Suppressor macrophage treated with lipopolysaccharide for 1 hour (primary cell): Measurements from ENCODE around the gene RBBP4.
"Not testable (repeated sequence)": the region's sequence is repeated elsewhere in the genome, so short reads cannot be mapped to it uniquely, and the experiment has no call there.

Experiments used
- DNase-seq, 3 donors: peaks; one replicate each; pipeline ENCODE4 v3.0.0-alpha.2; 2020 to 2022

RBBP4 gene

GRCh38 chr1:32650752-32651460 lies at the start of gene RBBP4:
TSS of gene RBBP4 (plus strand) at chr1:32651208. CDS start at chr1:32651307, 99 bp downstream.
- DNase-seq, result peak; percentile 98 to 100 (median 100)

GRCh38 chr1:32605711-32606424 lies 45.1 kb upstream of the RBBP4 start:
- no peak for DNase-seq

GRCh38 chr1:32606565-32607371 lies 44.2 kb upstream of the RBBP4 start:
- peak in 2 of 3 donors; percentile 42 to 58 for DNase-seq

DNA sequence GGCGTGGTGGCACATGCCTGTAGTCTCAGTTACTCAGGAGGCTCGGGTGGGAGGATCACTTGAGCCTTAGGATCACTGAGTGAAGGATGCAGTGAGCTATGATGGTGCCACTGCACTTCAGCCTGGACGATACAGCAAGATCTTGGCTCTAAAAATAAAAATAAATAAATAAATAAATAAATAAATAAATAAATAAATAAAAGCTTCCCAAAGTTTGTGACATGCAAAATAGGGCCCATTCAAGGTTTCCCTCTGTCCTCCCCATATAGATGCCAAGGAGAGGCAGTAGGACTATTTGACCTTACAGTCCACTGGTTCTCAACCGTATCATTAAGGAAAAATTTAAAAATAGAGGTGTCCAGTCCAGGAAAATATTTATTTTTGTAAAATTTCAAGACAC lies 41.8 kb upstream of the RBBP4 start:
- DNase-seq, result no peak

GRCh38 chr1:32611859-32612188 lies 39.2 kb upstream of the RBBP4 start:
- DNase-seq, result no peak

- DNase-seq, result peak; percentile 92 to 97 (median 94)
Observed at GRCh38 chr1:32612189-32612881, 38.7 kb upstream of the RBBP4 start.

- peak in 1 of 3 donors; percentile 12 for DNase-seq
Observed at GRCh38 chr1:32613472-32613871, 37.5 kb upstream of the RBBP4 start.

DNA sequence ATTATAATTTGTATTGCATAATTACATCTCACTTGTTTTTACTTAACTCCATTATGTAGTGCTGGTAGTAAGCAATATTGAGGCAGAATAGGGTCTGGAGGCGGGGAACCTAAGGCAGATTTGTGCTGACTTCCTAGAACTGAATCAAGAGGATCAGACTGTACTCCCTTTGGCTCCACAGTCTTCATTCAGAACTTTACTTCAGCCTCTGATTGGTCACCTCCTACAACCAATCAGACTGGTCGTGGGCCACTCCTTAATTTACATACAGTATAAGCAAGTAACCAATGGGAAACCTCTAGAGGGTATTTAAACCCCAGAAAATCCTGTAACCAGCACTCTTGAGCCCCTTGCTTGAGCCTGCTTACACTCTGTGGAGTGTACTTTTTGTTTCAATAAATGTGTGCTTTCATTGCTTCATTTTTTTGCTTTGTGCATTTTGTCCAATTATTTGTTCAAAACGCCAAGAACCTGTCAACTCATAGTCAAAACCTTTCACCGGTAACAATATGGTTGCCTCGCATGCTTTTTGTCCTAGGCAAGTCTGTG lies 32.3 kb upstream of the RBBP4 start:
- no peak for DNase-seq

DNA sequence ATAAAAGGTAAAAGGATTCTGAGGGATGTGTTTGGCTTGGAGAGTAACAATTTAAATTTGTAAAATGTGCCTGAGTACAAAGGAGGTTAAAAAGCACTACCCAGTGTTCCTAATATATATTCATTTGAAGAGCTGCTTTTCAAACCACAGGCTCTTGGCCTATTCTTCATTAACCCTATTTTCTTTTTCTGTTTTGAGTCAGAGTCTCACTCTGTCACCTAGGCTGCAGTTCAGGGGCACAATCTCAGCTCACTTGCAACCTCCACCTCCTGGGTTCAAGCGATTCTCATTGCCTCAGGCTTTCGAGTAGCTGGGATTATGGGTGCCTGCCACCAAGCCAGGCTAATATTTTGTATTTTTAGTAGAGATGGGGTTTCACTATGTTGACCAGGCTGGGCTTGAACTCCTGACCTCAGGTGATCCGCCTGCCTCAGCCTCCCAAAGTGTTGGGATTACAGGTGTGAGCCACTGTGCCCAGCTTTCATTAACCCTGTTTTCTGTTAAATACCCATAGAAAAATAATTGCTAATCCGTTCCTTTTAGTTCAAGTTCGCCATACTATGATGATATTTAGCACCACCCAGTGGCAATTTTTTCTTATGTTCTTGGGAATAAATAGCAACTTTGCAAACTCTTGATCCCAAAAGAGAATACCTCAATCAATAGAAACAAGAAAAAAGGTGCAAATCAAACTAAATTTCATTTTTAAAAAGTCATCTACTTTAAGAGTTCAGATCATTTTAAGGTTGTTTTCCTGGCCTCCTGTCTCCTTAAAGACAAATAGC lies 31.1 kb upstream of the RBBP4 start:
- DNase-seq, result peak; percentile 32 to 48 (median 40)

DNA sequence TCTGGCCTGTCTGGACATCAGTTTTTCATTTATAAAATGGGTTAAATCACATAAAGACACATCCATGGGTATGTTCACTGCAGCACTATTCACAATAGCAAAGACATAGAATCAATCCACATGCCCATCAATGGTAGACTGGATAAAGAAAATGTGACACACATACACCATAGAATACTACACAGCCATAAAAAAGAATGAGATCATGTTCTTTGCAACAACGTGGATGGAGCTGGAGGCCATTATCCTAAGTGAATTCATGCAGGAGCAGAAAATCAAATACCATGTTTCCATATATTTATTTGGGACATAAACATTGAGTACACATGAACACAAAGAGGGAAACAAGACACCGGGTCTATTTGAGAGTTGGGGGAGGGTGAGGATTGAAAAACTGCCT lies 28.8 kb upstream of the RBBP4 start:
- no peak for DNase-seq

- no peak for DNase-seq
Observed at GRCh38 chr1:32622806-32623681, 28.0 kb upstream of the RBBP4 start.

DNA sequence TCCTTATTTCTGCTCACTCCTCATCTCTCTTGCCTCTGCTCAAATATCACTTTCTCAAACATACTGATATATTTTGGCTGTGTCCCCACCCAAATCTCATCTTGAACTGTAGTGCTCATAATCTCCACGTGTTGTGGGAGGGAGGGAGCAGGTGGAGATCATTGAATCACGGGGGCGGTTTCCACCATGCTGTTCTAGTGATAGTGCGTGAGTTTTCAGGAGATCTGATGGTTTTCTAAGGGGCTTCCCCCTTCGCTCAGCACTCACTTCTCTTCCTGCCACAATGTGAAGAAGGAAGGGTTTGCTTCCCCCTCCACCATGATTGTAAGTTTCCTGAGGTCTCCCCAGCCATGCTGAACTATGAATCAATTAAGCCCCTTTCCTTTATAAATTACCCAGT lies 27.2 kb upstream of the RBBP4 start:
- DNase-seq, result peak in 1 of 3 donors; percentile 10

DNA sequence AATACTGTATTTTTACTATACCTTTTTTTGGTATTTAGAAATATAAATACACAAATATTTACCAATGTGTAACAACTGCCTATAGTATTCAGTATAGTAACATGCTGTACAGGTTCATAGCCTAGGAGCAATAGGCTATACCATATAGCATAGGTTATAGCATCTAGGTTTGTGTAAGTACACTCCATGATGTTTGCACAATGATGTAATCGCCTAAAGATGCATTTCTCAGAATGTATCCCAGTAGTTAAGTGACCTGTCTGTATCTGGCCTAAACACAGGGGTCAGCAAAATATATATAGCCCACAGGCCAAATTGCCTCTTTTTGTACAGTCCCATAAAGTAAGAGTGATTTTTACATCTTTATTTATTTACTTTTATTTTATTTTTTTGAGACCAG lies 24.8 kb upstream of the RBBP4 start:
- DNase-seq, result no peak

GRCh38 chr1:32627596-32628162 lies 23.3 kb upstream of the RBBP4 start:
- DNase-seq, result no peak

DNA sequence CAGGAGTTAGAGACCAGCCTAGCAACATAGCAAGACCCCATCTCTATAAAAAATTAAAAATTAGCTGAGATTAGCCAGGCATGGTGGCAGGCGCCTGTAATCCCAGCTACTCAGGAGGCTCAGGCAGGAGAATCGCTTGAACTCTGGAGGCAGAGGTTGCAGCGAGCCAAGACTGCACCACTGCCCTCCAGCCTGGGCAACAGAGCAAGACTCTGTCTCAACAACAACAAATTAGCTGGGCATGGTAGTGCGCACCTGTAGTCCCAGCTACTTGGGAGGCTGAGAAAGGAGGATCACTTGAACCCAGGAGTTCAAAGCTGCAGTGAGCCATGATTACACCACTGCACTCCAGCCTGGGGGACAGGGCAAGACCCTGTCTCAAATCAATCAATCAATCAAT lies 20.8 kb upstream of the RBBP4 start:
- DNase-seq, result not testable (repeated sequence)

DNA sequence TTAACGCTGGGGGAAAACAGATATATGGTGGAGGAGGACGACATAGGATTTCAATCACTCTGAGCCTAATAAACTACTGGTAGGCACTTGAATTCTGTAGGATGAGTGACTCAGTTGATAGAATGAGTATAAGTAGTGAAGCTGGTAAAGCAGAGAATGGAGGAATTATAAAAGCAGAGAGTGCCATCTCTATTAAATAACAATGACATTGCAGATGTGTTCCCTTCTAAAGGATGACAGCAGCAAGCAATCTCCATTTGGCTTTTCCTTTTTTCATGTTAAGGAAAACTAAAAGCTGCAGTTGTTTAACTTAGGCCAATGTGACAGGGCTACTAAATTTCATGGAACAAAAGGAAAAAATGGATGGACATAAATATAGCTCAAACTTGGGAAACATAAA lies 18.2 kb upstream of the RBBP4 start:
- DNase-seq, result no peak

DNA sequence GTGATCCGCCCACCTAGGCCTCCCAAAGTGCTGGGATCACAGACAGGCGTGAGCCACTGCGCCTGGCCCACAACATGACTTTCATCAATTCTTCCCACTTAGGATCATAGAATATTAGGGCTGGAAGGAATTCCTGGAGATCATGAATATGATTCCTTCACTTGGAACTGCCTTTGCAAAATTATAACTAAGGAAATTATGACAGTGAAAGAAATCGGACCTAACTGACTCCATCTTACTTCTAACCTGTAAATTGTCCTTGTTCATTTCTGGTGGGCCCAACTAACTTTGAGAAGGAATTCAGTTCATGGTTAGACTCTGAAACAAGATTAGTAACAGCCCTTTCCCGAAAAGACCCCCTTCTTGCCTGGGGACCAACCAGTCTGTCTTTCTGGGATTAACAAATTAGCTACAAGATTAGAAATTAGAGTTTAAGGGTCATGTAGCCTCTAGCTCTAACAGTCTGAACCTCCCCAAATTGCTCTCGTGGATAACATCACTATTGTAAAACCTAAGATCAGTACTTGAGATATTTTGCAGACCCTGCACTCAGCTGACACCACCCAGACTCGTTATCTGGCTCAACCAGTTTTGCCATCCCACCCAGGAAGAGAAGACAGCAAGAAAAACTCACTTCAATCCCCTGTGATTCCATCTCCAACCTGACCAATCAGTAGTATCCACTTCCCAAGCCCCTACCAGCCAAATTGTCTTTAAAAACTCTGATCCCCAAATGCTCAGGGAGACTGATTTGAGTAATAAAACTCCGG lies 15.3 kb upstream of the RBBP4 start:
- DNase-seq, result no peak

- DNase-seq, result peak in 2 of 3 donors; percentile 46 to 66
Observed at GRCh38 chr1:32636914-32637645, 13.9 kb upstream of the RBBP4 start.

- DNase-seq, result no peak
Observed at GRCh38 chr1:32639489-32640075, 11.4 kb upstream of the RBBP4 start.
